Heart right ventricle (tissue), 16 donors: Measurements from ENCODE around the gene PHF24. TPM values are rescaled to one million over a fixed set of nuclear protein-coding genes. Genes with fewer than 3 reads are reported as not detected.

ENCODE experiments used
- ATAC-seq, 8 donors: fragments of 200-7000 bp; cut with Tn5 transposase; one replicate each; pipeline ENCODE4 v1.9.1; 2020; ENCODE audit warnings: mild to moderate bottlenecking in 8 of 8, moderate library complexity in 8 of 8, moderate number of reproducible peaks in 1 of 8
- DNase-seq, 2 donors: peaks; one replicate each; pipeline ENCODE4 v3.0.0-alpha.2; 2020
- H3K27ac ChIP-seq, 10 donors: fragments of 200-600 bp; sonication (generic) in 2 of 10; one replicate each; pipeline versions ENCODE4 v1.5.0 to v1.8.0; 2020 to 2022; ENCODE audit warnings: mild to moderate bottlenecking in 3 of 10
- H3K27me3 ChIP-seq, 7 donors: fragments of 200-600 bp; one replicate each; pipeline ENCODE4 v1.8.0; 2021 to 2022; ENCODE audit warnings: mild to moderate bottlenecking in 2 of 7
- H3K36me3 ChIP-seq, 9 donors: fragments of 200-600 bp; sonication (generic) in 1 of 9; one replicate each; pipeline versions ENCODE4 v1.5.0 to v1.8.0; 2020 to 2022; ENCODE audit warnings: mild to moderate bottlenecking in 2 of 9
- H3K4me1 ChIP-seq, 9 donors: fragments of 200-600 bp; sonication (generic) in 1 of 9; one replicate each; pipeline versions ENCODE4 v1.5.0 to v1.8.0; 2020 to 2022; ENCODE audit warnings: mild to moderate bottlenecking in 4 of 9
- H3K4me3 ChIP-seq, 10 donors: fragments of 200-600 bp; sonication (generic) in 2 of 10; one replicate each; pipeline versions ENCODE4 v1.5.0 to v1.8.0; 2020 to 2022; ENCODE audit warnings: mild to moderate bottlenecking in 7 of 10, moderate library complexity in 2 of 10
- H3K9me3 ChIP-seq, 11 donors: fragments of 200-600 bp in 10 of 11; sonication (generic) in 2 of 11; one replicate each; pipeline versions ENCODE4 v1.5.0 to v1.8.0; 2013 to 2022; ENCODE audit warnings: mild to moderate bottlenecking in 2 of 11, control low read depth in 1 of 11, moderate library complexity in 1 of 11
- CTCF ChIP-seq, 9 donors: fragments of 200-600 bp; sonication (generic) in 2 of 9; IDR thresholded peaks; one replicate each; pipeline versions ENCODE4 v1.5.0 to v1.8.0; 2021 to 2022; ENCODE audit warnings: antibody characterized with exemption in 9 of 9, mild to moderate bottlenecking in 5 of 9, moderate library complexity in 1 of 9
- WGBS, 2 donors: extraction: QIAGEN DNeasy Blood & Tissue Kit; methylation state at CpG; one replicate each; pipeline ENCODE4 v1.1.7; 2013; ENCODE audit warnings: inconsistent platforms in 1 of 2; 5-methylcytosine and 5-hydroxymethylcytosine counted together
- intact Hi-C, 10 donors: fragments of 100-400 bp; cut with DNase I; formaldehyde crosslinking; loops; one replicate each; pipeline versions ENCODE4 v1.11.1 to v1.14.2; 2022
- polyA plus RNA-seq, 2 donors: library from polyadenylated mRNA; stranded (reverse); fragments of 200-250 nt; gene quantifications; one replicate each; pipeline ENCODE4 v1.2.3, GENCODE V29; 2013
- total RNA-seq, 10 donors: library from RNA; stranded (reverse); fragmentation: NEBNext Ultra II Directional in 3 of 10; extraction: Animal tissue kit (Norgen Biotek cat#: 25700) in 3 of 10; gene quantifications; one replicate each; pipeline versions ENCODE4 v1.2.1 to v1.2.4, GENCODE V29; 2021 to 2023
- donor health status: Arrhythmogenic right ventricular cardiomyopathy.
- donor health status: ischemic (EF 13 %, LVEDD 7.1; RV severe dilation, severe dysfunction).
- donor health status: healthy with polysubstance abuse.
- donor health status: DM: no; HTN: yes; CAD: no.
- donor health status: DM: no; HTN: no; CAD: no.
- donor health status: ischemic (EF 25% LVEDD 6.9; RV normal size, moderate dysfunction).
- donor health status: ischemic (EF 25% LVEDD 5.7; RV mildly dilated, moderate dysfunction).
- donor health status: healthy.
- donor health status: DM: yes; HTN: yes; CAD: no.
- donor health status: Ischemic cardiomyopathy.
- donor health status: ischemic (EF 35%, LVEDD 5.7; RV mildly dilated, moderate dysfunction).
- donor health status: nonischemic (EF 11% LVEDD 7.7; RV severe dilation, severe dysfunction).
- donor health status: DM: yes; HTN: yes; CAD: no.
- donor health status: PGD.
- donor health status: ischemic (EF 29% LVEDD 5.4; RV normal size, mild dysfunction).
- donor health status: nonischemic (EF 23%, LVEDD 6.1; RV moderate dilation, normal function).

Gene PHF24
- total and polyA plus RNA-seq, 12 donors, result 0.07 to 2.2 (median 0.30) TPM

- TF ChIP-seq CTCF (IDR thresholded peaks at IDR 0.05), result no peak
- intact Hi-C loops, result loop anchor here in 8 of 10 donors (2.0 to 10.0 kb wide), 7 partner anchors 82 to 501 kb away; partner anchors contain the start of gene PIGO (in 1 of the 8)
Observed at GRCh38 chr9:34984049-34984448, 26.0 kb downstream of the PHF24 start.

GRCh38 chr9:34985311-34985899, 27.3 kb downstream of the PHF24 start:
- peaks cover 0 to 45% (median 10%) of the 10 kb centered on the region in 9 donors for H3K4me1 ChIP-seq
- H3K9me3 ChIP-seq, result no peaks in the 10 kb centered on the region
- intact Hi-C loops, result loop anchor here in 6 of 10 donors (1.0 to 10.0 kb wide), 9 partner anchors 85 to 499 kb away; partner anchors contain the start of genes VCP (in 2 of the 6) and PIGO (in 1 of the 6)
- WGBS, 2 donors, result 16 to 19% methylated on average over 7 of the region's 7 CpGs
- no peaks in the 10 kb centered on the region for H3K27me3 ChIP-seq
- DNase-seq, result peak in 1 of 2 donors; percentile 27
- H3K4me3 ChIP-seq, result no peak overlapping the region
- ATAC-seq, result no peak
- TF ChIP-seq CTCF (IDR thresholded peaks at IDR 0.05), result peak; percentile 59 to 86 (median 83)
- H3K27ac ChIP-seq, result no peak overlapping the region
- H3K36me3 ChIP-seq, result no peaks in the 10 kb centered on the region

More at GRCh38 chr9:34984049-34984448, 26.0 kb downstream of the PHF24 start:
- ATAC-seq (no peak), DNase-seq (no peak)
- Histone ChIP-seq H3K36me3 (no peaks in the 10 kb centered on the region), H3K27me3 (no peaks in the 10 kb centered on the region), H3K4me3 (no peak overlapping the region), H3K27ac (peak overlapping the region in 1 of 10 donors; percentile 55), H3K9me3 (no peaks in the 10 kb centered on the region), H3K4me1 (peaks cover 0 to 42% (median 6%) of the 10 kb centered on the region in 9 donors)
- WGBS, 2 donors, result 0 to 6% methylated on average over 1 of the region's 1 CpG

- no peaks in the 10 kb centered on the region for H3K27me3 ChIP-seq
- ATAC-seq, result no peak
Observed at GRCh38 chr9:34986540-34987047, 28.5 kb downstream of the PHF24 start.

More at GRCh38 chr9:34986540-34987047, 28.5 kb downstream of the PHF24 start:
- 44 to 59% methylated on average over 9 of the region's 9 CpGs for WGBS, 2 donors
- intact Hi-C loops, result loop anchor here in 5 of 10 donors (5.0 to 10.0 kb wide), 5 partner anchors 86 to 498 kb away; partner anchors contain the start of genes VCP (in 2 of the 5) and PIGO (in 1 of the 5)
- no peak for TF ChIP-seq CTCF (IDR thresholded peaks at IDR 0.05)
- peak in 1 of 2 donors; percentile 21 for DNase-seq
- H3K4me1 ChIP-seq, result peaks cover 0 to 55% (median 22%) of the 10 kb centered on the region in 9 donors
- no peak overlapping the region for H3K27ac ChIP-seq
- no peak overlapping the region for H3K4me3 ChIP-seq
- no peaks in the 10 kb centered on the region for H3K36me3 ChIP-seq
- no peaks in the 10 kb centered on the region for H3K9me3 ChIP-seq
